Aorta (tissue), 5 donors: ENCODE measurements around the gene SDF4. TPM values are rescaled to one million over a fixed set of nuclear protein-coding genes. Genes with fewer than 3 reads are reported as not detected.
A peak's percentile ranks its signal among the peaks of the same experiment; 100 is the strongest.

Experiments
- ATAC-seq: fragments of 200-7000 bp; cut with Tn5 transposase; one replicate; pipeline ENCODE4 v1.9.1; 2022; ENCODE audit warnings: moderate library complexity; ENCODE audit not compliant: low FRiP score
- DNase-seq, 2 donors: peaks; one replicate each; pipeline ENCODE4 v3.0.0-alpha.2; 2020
- H3K27ac ChIP-seq, 2 donors: one replicate each; pipeline ENCODE4 v1.5.1; 2013; ENCODE audit warnings: low read length in 2 of 2, mild to moderate bottlenecking in 2 of 2, moderate library complexity in 2 of 2, control low read depth in 1 of 2, inconsistent platforms in 1 of 2, low read depth in 1 of 2
- H3K27me3 ChIP-seq, 2 donors: one replicate each; pipeline ENCODE4 v1.6.1; 2013; ENCODE audit warnings: control low read depth in 1 of 2, low read length in 1 of 2, mild to moderate bottlenecking in 1 of 2, moderate library complexity in 1 of 2; ENCODE audit not compliant: insufficient read depth in 2 of 2, control insufficient read depth in 1 of 2
- H3K36me3 ChIP-seq, 2 donors: one replicate each; pipeline ENCODE4 v1.6.1; 2013; ENCODE audit warnings: control low read depth in 1 of 2, low read length in 1 of 2, mild to moderate bottlenecking in 1 of 2; ENCODE audit not compliant: insufficient read depth in 2 of 2, control insufficient read depth in 1 of 2
- H3K4me1 ChIP-seq, 2 donors: one replicate each; pipeline ENCODE4 v1.6.1; 2013; ENCODE audit warnings: low read length in 2 of 2, control low read depth in 1 of 2, mild to moderate bottlenecking in 1 of 2, moderate library complexity in 1 of 2; ENCODE audit not compliant: insufficient read depth in 2 of 2, control insufficient read depth in 1 of 2
- H3K4me3 ChIP-seq, 2 donors: one replicate each; pipeline ENCODE4 v1.5.1; 2013; ENCODE audit warnings: low read length in 2 of 2, control low read depth in 1 of 2, mild to moderate bottlenecking in 1 of 2
- H3K9me3 ChIP-seq: one replicate; pipeline ENCODE4 v1.6.1; 2013; ENCODE audit warnings: mild to moderate bottlenecking, low read length; ENCODE audit not compliant: control insufficient read depth
- WGBS, 2 donors: extraction: QIAGEN DNeasy Blood & Tissue Kit; methylation state at CpG; one replicate each; pipeline ENCODE4 v1.1.7; 2013; 5-methylcytosine and 5-hydroxymethylcytosine counted together
- intact Hi-C, 2 donors: fragments of 100-400 bp; cut with DNase I; formaldehyde crosslinking; loops; one replicate each; pipeline versions ENCODE4 v1.14.2 to v1.15.0; 2022
- polyA plus RNA-seq, 2 donors: library from polyadenylated mRNA; stranded (reverse); fragments of 200-250 nt; gene quantifications; one replicate each; pipeline ENCODE4 v1.2.3, GENCODE V29; 2013
- total RNA-seq, 2 donors: library from RNA; stranded (reverse); fragmentation: NEBNext Ultra II Directional; extraction: Animal tissue kit (Norgen Biotek cat#: 25700); gene quantifications; one replicate each; pipeline ENCODE4 v1.2.1, GENCODE V29; 2021
- donor health status: healthy with polysubstance abuse.
- donor health status: Bipolar disorder and iron deficiency.
- donor health status: DM: no; HTN: no; CAD: no.
- donor health status: DM: no; HTN: no; CAD: no.
- donor health status: DM: yes; HTN: yes; CAD: no.

SDF4 gene
- total and polyA plus RNA-seq, 4 donors = 73.3 to 158 (median 139) TPM

DNA sequence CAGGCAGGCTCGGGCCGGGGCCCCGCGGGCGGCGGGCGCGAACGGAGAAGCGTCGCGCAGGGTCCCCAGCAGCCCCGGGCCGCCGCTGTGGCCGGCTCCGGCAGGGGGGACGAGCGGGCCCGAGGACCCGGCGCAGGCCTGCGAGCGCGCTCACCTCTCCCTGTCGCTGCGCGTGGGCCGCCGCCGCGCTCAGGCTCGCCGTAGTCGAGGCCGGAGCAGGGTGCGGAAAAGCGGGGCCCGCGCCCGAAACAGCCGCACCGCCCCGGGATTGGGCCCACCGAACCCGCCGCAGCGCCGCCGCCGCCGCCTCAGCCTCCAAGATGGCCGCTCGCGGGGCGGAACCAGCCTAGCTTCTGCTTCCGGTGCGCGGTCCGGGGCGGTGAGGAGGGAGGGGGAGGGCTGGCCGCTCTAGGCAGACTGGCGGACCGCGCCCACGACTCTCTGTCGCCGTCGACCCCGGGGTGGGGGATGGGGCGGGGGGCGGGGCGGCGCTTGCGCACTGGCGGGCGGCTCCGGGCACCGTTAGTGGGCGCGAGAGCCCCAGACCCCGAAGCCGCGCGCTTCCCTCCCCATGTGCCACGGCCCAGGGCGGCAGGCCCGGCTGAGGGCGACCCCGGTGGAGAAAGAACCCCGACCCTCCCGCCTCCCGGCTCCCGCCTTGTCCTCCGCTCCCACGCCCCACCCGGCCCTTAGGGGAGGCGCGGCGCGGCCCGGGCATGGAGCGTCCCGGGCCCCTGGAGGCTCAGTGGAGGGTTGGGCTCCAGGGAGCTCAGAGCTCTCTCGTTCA, 41.9 kb upstream of the SDF4 start, which contains the start of gene UBE2J2:
UBE2J2 (minus strand) TSS at position 343 of the 787 bp plus-strand sequence. CDS start 5,862 bp downstream, outside the sequence.
- DNase-seq (peak; percentile 97 to 98), ATAC-seq (peak; percentile 97)
- Histone ChIP-seq H3K27ac (no peak within 1 kb of the TSS), H3K36me3 (no peaks in the 10 kb centered on the region), H3K4me3 (peak within 1 kb of the TSS; percentile 88 to 96), H3K4me1 (no peaks in the 10 kb centered on the region), H3K27me3 (no peaks in the 10 kb centered on the region), H3K9me3 (no peaks in the 10 kb centered on the region)
- intact Hi-C loops = no loop called here
- 1% methylated on average over 78 to 105 of the region's 105 CpGs for WGBS, 2 donors

GRCh38 chr1:1273209-1273511, 41.4 kb upstream of the SDF4 start:
- Histone ChIP-seq H3K27ac (no peak overlapping the region), H3K27me3 (no peaks in the 10 kb centered on the region), H3K9me3 (no peaks in the 10 kb centered on the region), H3K4me1 (no peaks in the 10 kb centered on the region), H3K36me3 (no peaks in the 10 kb centered on the region), H3K4me3 (peak overlapping the region; percentile 88 to 96)
- intact Hi-C loops = no loop called here
- ATAC-seq (no peak), DNase-seq (no peak)
- 1% methylated on average over 31 of the region's 31 CpGs for WGBS, 2 donors

- Histone ChIP-seq H3K27ac (no peak overlapping the region), H3K27me3 (no peaks in the 10 kb centered on the region), H3K36me3 (no peaks in the 10 kb centered on the region), H3K4me1 (no peaks in the 10 kb centered on the region), H3K9me3 (no peaks in the 10 kb centered on the region), H3K4me3 (peak overlapping the region; percentile 88 to 96)
- intact Hi-C loops = no loop called here
- ATAC-seq = no peak
- WGBS, 2 donors = 42% methylated on average over 43 of the region's 43 CpGs
- DNase-seq = peak in 1 of 2 donors; percentile 48
These were observed 40.8 kb upstream of the SDF4 start for GRCh38 chr1:1272341-1273208.

DNA sequence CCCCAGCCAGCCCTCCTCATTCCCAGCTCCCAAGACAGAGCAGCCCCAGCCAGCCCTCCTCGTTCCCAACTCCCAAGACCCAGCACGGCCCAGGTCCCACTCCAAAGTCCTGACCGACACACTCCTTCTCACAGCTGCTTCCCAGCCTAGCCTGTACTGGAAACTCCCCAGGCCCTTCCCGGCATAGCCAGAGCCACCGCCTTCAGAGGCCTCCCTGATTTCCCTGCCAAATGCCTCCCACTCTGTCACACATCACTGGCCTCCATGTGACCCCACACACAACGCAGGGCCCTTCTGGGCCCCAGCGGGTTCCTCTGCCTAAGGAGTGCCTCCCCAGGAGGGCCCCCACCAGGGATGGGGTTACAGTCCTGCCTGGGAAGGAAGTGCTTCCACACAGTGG, 39.0 kb upstream of the SDF4 start:
- Histone ChIP-seq H3K9me3 (no peaks in the 10 kb centered on the region), H3K4me1 (no peaks in the 10 kb centered on the region), H3K27ac (no peak overlapping the region), H3K27me3 (no peaks in the 10 kb centered on the region), H3K4me3 (no peak overlapping the region), H3K36me3 (no peaks in the 10 kb centered on the region)
- peak in 1 of 2 donors; percentile 57 for DNase-seq
- 67 to 76% methylated on average over 7 of the region's 7 CpGs for WGBS, 2 donors
- intact Hi-C loops = no loop called here
- ATAC-seq = no peak

GRCh38 chr1:1268284-1268682, 36.5 kb upstream of the SDF4 start:
- H3K27me3 ChIP-seq = no peaks in the 10 kb centered on the region
- no peak overlapping the region for H3K27ac ChIP-seq
- H3K9me3 ChIP-seq = no peaks in the 10 kb centered on the region
- no peak for ATAC-seq
- intact Hi-C loops = no loop called here
- no peak overlapping the region for H3K4me3 ChIP-seq
- no peak for DNase-seq
- H3K4me1 ChIP-seq = no peaks in the 10 kb centered on the region
- H3K36me3 ChIP-seq = no peaks in the 10 kb centered on the region
- WGBS, 2 donors = 93 to 95% methylated on average over 13 of the region's 13 CpGs

DNA sequence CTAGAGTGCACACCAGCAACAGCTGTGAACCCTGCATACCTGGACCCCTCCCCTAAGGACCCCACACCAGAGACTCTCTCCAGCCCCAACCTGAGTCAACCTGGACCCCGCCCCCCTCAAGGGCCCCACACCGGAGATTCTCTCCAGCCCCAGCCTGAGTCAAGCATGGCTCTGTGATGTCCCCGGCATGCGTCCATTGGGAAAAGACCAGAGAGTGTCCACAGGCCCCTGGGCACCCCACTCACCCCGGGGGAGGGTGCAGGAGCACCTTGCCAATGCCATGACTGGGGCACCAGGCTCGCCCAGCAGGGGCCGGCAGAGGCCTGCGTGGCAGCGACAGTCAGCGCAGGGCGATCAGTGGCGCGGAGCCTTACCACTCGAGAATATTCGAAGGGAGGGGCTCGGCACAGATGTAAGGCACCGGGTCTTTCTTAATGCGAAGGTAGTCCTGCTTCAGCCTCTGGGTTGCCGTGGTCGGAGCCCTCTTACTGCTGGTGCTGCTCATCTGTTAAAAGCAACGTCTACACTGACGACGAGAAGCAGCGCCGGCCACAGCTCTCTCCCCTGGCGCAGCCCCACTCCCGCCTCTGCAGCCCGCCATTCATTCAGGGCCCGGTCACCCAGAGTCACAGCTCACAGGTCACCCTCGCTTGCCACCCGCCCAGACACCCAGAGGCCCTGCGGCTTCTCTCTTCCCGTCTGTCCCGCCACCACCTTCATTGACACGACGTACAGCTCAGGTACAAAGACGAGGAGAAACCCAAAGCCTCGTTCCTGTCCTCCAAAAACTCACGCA, 35.9 kb upstream of the SDF4 start:
- H3K27ac ChIP-seq = no peak overlapping the region
- no peaks in the 10 kb centered on the region for H3K9me3 ChIP-seq
- DNase-seq (no peak), ATAC-seq (no peak)
- intact Hi-C loops = no loop called here
- WGBS, 2 donors = 94 to 95% methylated on average over 39 of the region's 39 CpGs
- H3K4me3 ChIP-seq = no peak overlapping the region
- H3K27me3 ChIP-seq = no peaks in the 10 kb centered on the region
- peaks cover 0 to 2% of the 10 kb centered on the region in 2 donors for H3K36me3 ChIP-seq
- H3K4me1 ChIP-seq = no peaks in the 10 kb centered on the region

- intact Hi-C loops = no loop called here
- DNase-seq (no peak), ATAC-seq (no peak)
- Histone ChIP-seq H3K27ac (no peak overlapping the region), H3K27me3 (no peaks in the 10 kb centered on the region), H3K36me3 (peaks cover 0 to 2% of the 10 kb centered on the region in 2 donors), H3K9me3 (no peaks in the 10 kb centered on the region), H3K4me3 (no peak overlapping the region), H3K4me1 (no peaks in the 10 kb centered on the region)
- 64 to 72% methylated on average over 10 of the region's 10 CpGs for WGBS, 2 donors
These were observed 33.1 kb upstream of the SDF4 start for GRCh38 chr1:1264868-1265272.

- Histone ChIP-seq H3K4me3 (no peak overlapping the region), H3K4me1 (no peaks in the 10 kb centered on the region), H3K27me3 (no peaks in the 10 kb centered on the region), H3K36me3 (peaks cover 0 to 2% of the 10 kb centered on the region in 2 donors), H3K27ac (no peak overlapping the region), H3K9me3 (no peaks in the 10 kb centered on the region)
- intact Hi-C loops = no loop called here
- 87 to 89% methylated on average over 9 of the region's 9 CpGs for WGBS, 2 donors
- ATAC-seq (no peak), DNase-seq (no peak)
These were observed 32.2 kb upstream of the SDF4 start for GRCh38 chr1:1264026-1264425.
